GM18511 (cell line): ENCODE results near the gene NEDD4L.

Experiments used
- ATAC-seq: cut with Tn5 transposase; IDR thresholded peaks from one replicate; pipeline ENCODE4 v1.9.1; 2021; ENCODE audit warnings: mild to moderate bottlenecking, moderate library complexity; ENCODE audit not compliant: unreplicated experiment

The NEDD4L gene

GRCh38 chr18:58309610-58310239 lies 265.7 kb downstream of the NEDD4L start:
- ATAC-seq = no peak

- ATAC-seq = no peak
Observed at GRCh38 chr18:58310517-58310916, 266.5 kb downstream of the NEDD4L start.

- no peak for ATAC-seq
Observed at GRCh38 chr18:58311390-58311789, 267.4 kb downstream of the NEDD4L start.

GRCh38 chr18:58313491-58314032 lies 269.5 kb downstream of the NEDD4L start:
- no peak for ATAC-seq

GRCh38 chr18:58314284-58314683 lies 270.3 kb downstream of the NEDD4L start:
- no peak for ATAC-seq

GRCh38 chr18:58315041-58315440 lies 271.0 kb downstream of the NEDD4L start:
- ATAC-seq = no peak

GRCh38 chr18:58315739-58316215 lies 271.8 kb downstream of the NEDD4L start:
- no peak for ATAC-seq

- peak; percentile 79 for ATAC-seq
Observed at GRCh38 chr18:58316396-58317342, 272.6 kb downstream of the NEDD4L start.

GRCh38 chr18:58319719-58320118 lies 275.7 kb downstream of the NEDD4L start:
- ATAC-seq = no peak

- ATAC-seq = no peak
Observed at GRCh38 chr18:58320907-58321561, 277.0 kb downstream of the NEDD4L start.

GRCh38 chr18:58321986-58322385 lies 278.0 kb downstream of the NEDD4L start:
- peak; percentile 69 for ATAC-seq

GRCh38 chr18:58322464-58322863 lies 278.4 kb downstream of the NEDD4L start:
- ATAC-seq = no peak

- no peak for ATAC-seq
Observed at GRCh38 chr18:58323866-58324762, 280.1 kb downstream of the NEDD4L start.

GRCh38 chr18:58324824-58325480 lies 280.9 kb downstream of the NEDD4L start:
- ATAC-seq = no peak

GRCh38 chr18:58325494-58325893 lies 281.5 kb downstream of the NEDD4L start:
- no peak for ATAC-seq

GRCh38 chr18:58334061-58334460 lies 290.0 kb downstream of the NEDD4L start:
- no peak for ATAC-seq

GRCh38 chr18:58335223-58335622 lies 291.2 kb downstream of the NEDD4L start:
- ATAC-seq = no peak

GRCh38 chr18:58335821-58336220 lies 291.8 kb downstream of the NEDD4L start:
- ATAC-seq = no peak

- ATAC-seq = no peak
Observed at GRCh38 chr18:58336605-58337004, 292.6 kb downstream of the NEDD4L start.

GRCh38 chr18:58337285-58337684 lies 293.3 kb downstream of the NEDD4L start:
- ATAC-seq = no peak
